HCT116 (cell line): ENCODE results near the gene RNF180. TPM values are rescaled to one million over a fixed set of nuclear protein-coding genes. Genes with fewer than 3 reads are reported as not detected.

Source experiments
- ATAC-seq: fragments of 200-7000 bp; cut with Tn5 transposase; 2 replicates; pipeline ENCODE4 v1.9.1; 2020; ENCODE audit warnings: mild to moderate bottlenecking, moderate library complexity
- BruUV-seq: library from RNA; stranded (reverse); fragments of 400-500 nt; replicated peaks from 2 replicates; lab custom pipeline; 2021; lab: Mats Ljungman, UMichigan
- CTCF ChIA-PET: fragments of 300-600 bp; sonication (Branson Sonifier 250); formaldehyde crosslinking; loops from one replicate; lab custom pipeline; 2021; ENCODE audit warnings: antibody characterized with exemption; lab: Charles Lee
- POLR2A ChIA-PET: fragments of 300-600, 350-600 bp; sonication (Branson Sonifier 250); formaldehyde crosslinking; loops from one replicate; lab custom pipeline; 2021; ENCODE audit warnings: antibody characterized with exemption; lab: Charles Lee
- RAD21 ChIA-PET, 2 experiments: fragments of 300-600 bp; sonication (Branson Sonifier 250); formaldehyde crosslinking; loops; one replicate each; lab custom pipeline; 2023; ENCODE audit warnings: low total read pairs in 2 of 2; ENCODE audit not compliant: uncharacterized antibody in 2 of 2, unreplicated experiment in 2 of 2, low non-redundant PET in 1 of 2; lab: Charles Lee
- DNase-seq: peaks from one replicate; pipeline ENCODE4 v3.0.0-alpha.2; 2010; ENCODE audit warnings: low read depth, low spot score
- H2AFZ ChIP-seq: fragments of 200-600 bp; shearing (Covaris generic), sonication (generic); 2 replicates; pipeline ENCODE4 v1.6.1; 2017; ENCODE audit warnings: low read depth, mixed run types, mixed read lengths, antibody characterized with exemption, low read length; ENCODE audit not compliant: poor library complexity, severe bottlenecking
- H3K27ac ChIP-seq: 2 replicates; pipeline ENCODE4 v1.5.1; 2012; ENCODE audit warnings: low read depth, low read length
- H3K27me3 ChIP-seq: fragments of 200-600 bp; sonication (generic); 2 replicates; pipeline ENCODE4 v1.6.1; 2016; ENCODE audit warnings: mixed run types, low read length, mixed read lengths; ENCODE audit not compliant: insufficient read depth
- H3K36me3 ChIP-seq, 2 experiments: fragments of 200-500 bp in 1 of 2; fragments of 200-600 bp in 1 of 2; sonication (Bioruptor generic) in 1 of 2; sonication (generic) in 1 of 2; 2 replicates each; pipeline versions ENCODE4 v1.5.1 to v1.6.1; 2014 to 2016; ENCODE audit warnings: low read length in 2 of 2, inconsistent platforms in 1 of 2, mixed read lengths in 1 of 2, mixed run types in 1 of 2; ENCODE audit not compliant: insufficient read depth in 2 of 2, control insufficient read depth in 1 of 2
- H3K4me1 ChIP-seq, 2 experiments: fragments of 200-600 bp in 1 of 2; sonication (generic) in 1 of 2; 2 replicates each; pipeline versions ENCODE4 v1.5.1 to v1.6.1; 2012 to 2017; ENCODE audit warnings: low read length in 2 of 2, inconsistent platforms in 1 of 2, mild to moderate bottlenecking in 1 of 2, mixed read lengths in 1 of 2, mixed run types in 1 of 2, moderate library complexity in 1 of 2; ENCODE audit not compliant: insufficient read depth in 2 of 2, control insufficient read depth in 1 of 2
- H3K4me2 ChIP-seq: fragments of 200-600 bp; sonication (generic); 2 replicates; pipeline ENCODE4 v1.6.1; 2017; ENCODE audit warnings: mixed run types, low read length, mixed read lengths
- H3K4me3 ChIP-seq, 2 experiments: fragments of 200-600 bp in 1 of 2; sonication (generic) in 1 of 2; replicated peaks in 1 of 2; 2 replicates each; pipeline ENCODE4 v1.5.1; 2011 to 2016; ENCODE audit warnings: low read length in 2 of 2, control low read depth in 1 of 2, low read depth in 1 of 2, mild to moderate bottlenecking in 1 of 2, mixed read lengths in 1 of 2, mixed run types in 1 of 2
- H3K79me2 ChIP-seq: fragments of 200-600 bp; sonication (generic); 2 replicates; pipeline ENCODE4 v1.6.1; 2017; ENCODE audit warnings: mild to moderate bottlenecking, mixed run types, low read length, moderate library complexity, mixed read lengths; ENCODE audit not compliant: insufficient read depth
- H3K9ac ChIP-seq: fragments of 200-600 bp; sonication (generic); 2 replicates; pipeline ENCODE4 v1.6.1; 2016; ENCODE audit warnings: low read length, mixed read lengths
- H3K9me2 ChIP-seq: fragments of 200-600 bp; sonication (generic), shearing (Covaris generic); 2 replicates; pipeline ENCODE4 v1.6.1; 2017; ENCODE audit warnings: mixed run types, mild to moderate bottlenecking, moderate library complexity; ENCODE audit not compliant: insufficient read depth
- H3K9me3 ChIP-seq, 2 experiments: fragments of 200-500 bp in 1 of 2; fragments of 200-600 bp in 1 of 2; sonication (Bioruptor generic) in 1 of 2; sonication (generic) in 1 of 2; 2 replicates each; pipeline ENCODE4 v1.6.1; 2014 to 2017; ENCODE audit warnings: low read length in 2 of 2, mixed read lengths in 2 of 2, inconsistent platforms in 1 of 2, low read depth in 1 of 2, mild to moderate bottlenecking in 1 of 2, mixed run types in 1 of 2, moderate library complexity in 1 of 2; ENCODE audit not compliant: control insufficient read depth in 1 of 2, insufficient read depth in 1 of 2
- H4K20me1 ChIP-seq: fragments of 200-600 bp; sonication (generic), shearing (Covaris generic); 2 replicates; pipeline ENCODE4 v1.6.1; 2017; ENCODE audit warnings: mixed run types, mild to moderate bottlenecking, moderate library complexity; ENCODE audit not compliant: insufficient read depth
- CBX3 ChIP-seq: IDR thresholded peaks from 2 replicates; pipeline ENCODE4 v1.6.1; 2012; ENCODE audit warnings: low read depth
- CEBPB ChIP-seq: IDR thresholded peaks from 2 replicates; pipeline ENCODE4 v1.6.1; 2012; ENCODE audit warnings: low read depth
- EGR1 ChIP-seq: IDR thresholded peaks from 2 replicates; pipeline ENCODE4 v1.6.1; 2012; ENCODE audit warnings: low read depth
- ELF1 ChIP-seq: IDR thresholded peaks from 2 replicates; pipeline ENCODE4 v1.6.1; 2012; ENCODE audit warnings: low read depth, borderline replicate concordance
- EZH2 ChIP-seq: fragments of 200-600 bp; sonication (generic); IDR thresholded peaks from 2 replicates; pipeline ENCODE4 v1.6.1; 2017; ENCODE audit warnings: antibody characterized with exemption, mixed run types
- FOSL1 ChIP-seq: IDR thresholded peaks from 2 replicates; pipeline ENCODE4 v1.6.1; 2012; ENCODE audit warnings: low read depth
- JUND ChIP-seq: IDR thresholded peaks from 2 replicates; pipeline ENCODE4 v1.6.1; 2012
- POLR2A ChIP-seq: IDR thresholded peaks from 2 replicates; pipeline ENCODE4 v1.7.0; 2011; ENCODE audit warnings: borderline replicate concordance; ENCODE audit not compliant: insufficient read depth, insufficient read length; ENCODE audit errors: extremely low read depth
- POLR2AphosphoS5 ChIP-seq: IDR thresholded peaks from 2 replicates; pipeline ENCODE4 v1.6.1; 2011; ENCODE audit warnings: mild to moderate bottlenecking, low read depth, low read length, moderate library complexity
- RAD21 ChIP-seq: IDR thresholded peaks from 2 replicates; pipeline ENCODE4 v1.6.1; 2012; ENCODE audit warnings: low read depth, mild to moderate bottlenecking
- SIN3A ChIP-seq: IDR thresholded peaks from 2 replicates; pipeline ENCODE4 v1.6.1; 2012; ENCODE audit warnings: low read depth
- SP1 ChIP-seq: IDR thresholded peaks from 2 replicates; pipeline ENCODE4 v1.6.1; 2012; ENCODE audit warnings: low read depth
- SRF ChIP-seq: IDR thresholded peaks from 2 replicates; pipeline ENCODE4 v1.6.1; 2012; ENCODE audit warnings: low read depth
- TCF7L2 ChIP-seq: IDR thresholded peaks from 2 replicates; pipeline ENCODE4 v1.7.0; 2011; ENCODE audit warnings: borderline replicate concordance, inconsistent platforms; ENCODE audit not compliant: insufficient read depth, insufficient read length; ENCODE audit errors: extremely low read depth
- ZNF274 ChIP-seq: fragments of 200-500 bp; sonication (Bioruptor generic); IDR thresholded peaks from 2 replicates; pipeline ENCODE4 v1.6.1; 2014; ENCODE audit warnings: mild to moderate bottlenecking, low read depth, low read length, inconsistent platforms
- intact Hi-C: fragments of 100-400 bp; cut with micrococcal nuclease; formaldehyde crosslinking; loops from 2 replicates; pipeline ENCODE4 v1.10.0; 2022
- total RNA-seq: library from RNA; stranded (reverse); gene quantifications from one replicate; pipeline ENCODE4 v1.2.1, GENCODE V29; 2021; ENCODE audit not compliant: unreplicated experiment
- TF ChIP-seq, protein P1 (sequence below): IDR thresholded peaks from 2 replicates; pipeline ENCODE4 v1.6.1; 2012; ENCODE audit warnings: low read depth
- TF ChIP-seq, protein P2 (sequence below): IDR thresholded peaks from 2 replicates; pipeline ENCODE4 v1.6.1; 2012
- TF ChIP-seq, protein P3 (sequence below): IDR thresholded peaks from 2 replicates; pipeline ENCODE4 v1.6.1; 2011; ENCODE audit warnings: mild to moderate bottlenecking, low read length, moderate library complexity; ENCODE audit not compliant: insufficient replicate concordance; ENCODE audit errors: extremely low read depth
- TF ChIP-seq, protein P4 (sequence below): IDR thresholded peaks from 2 replicates; pipeline ENCODE4 v1.6.1; 2012
- TF ChIP-seq, protein P5 (sequence below), 3 experiments: fragments of 200-600 bp in 1 of 3; sonication (generic) in 1 of 3; IDR thresholded peaks in 2 of 3; conservative IDR thresholded peaks in 1 of 3; 2 replicates each; pipeline ENCODE4 v1.5.1; 2012 to 2017; ENCODE audit warnings: low read depth in 2 of 3, low read length in 2 of 3, antibody characterized with exemption in 1 of 3, borderline replicate concordance in 1 of 3, control low read depth in 1 of 3, mild to moderate bottlenecking in 1 of 3, mixed read lengths in 1 of 3, mixed run types in 1 of 3, moderate library complexity in 1 of 3; ENCODE audit not compliant: insufficient read depth in 1 of 3

RNF180 gene
- total RNA-seq, 1 experiment from 2014 or later, result not detected

DNA sequence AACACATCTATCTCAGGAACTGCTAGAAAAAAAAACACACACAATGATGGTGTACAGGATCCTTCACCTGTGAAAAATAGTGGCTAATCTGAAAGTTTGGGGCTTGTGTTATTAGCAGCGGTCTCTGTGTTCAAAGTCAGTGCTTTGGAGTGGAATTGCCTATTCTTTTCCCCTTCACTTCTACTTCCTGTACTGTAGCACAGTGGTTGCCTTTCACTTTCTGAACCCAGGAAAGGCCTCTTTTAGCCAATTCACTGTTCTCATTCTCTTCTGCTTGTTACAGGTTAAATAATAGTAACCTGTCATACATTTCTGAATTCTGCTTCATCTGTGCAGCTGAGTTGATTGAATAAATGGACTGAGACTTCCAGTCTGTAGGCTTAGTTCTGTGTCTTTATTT is 178.9 kb downstream of the RNF180 start:
- no peak overlapping the region for H3K4me3 ChIP-seq
- no peaks in the 10 kb centered on the region for H3K4me1 ChIP-seq
- no peaks in the 10 kb centered on the region for H3K9me3 ChIP-seq
- CTCF ChIA-PET, result no interaction called here
- no peaks in the 10 kb centered on the region for H3K27me3 ChIP-seq
- no peaks in the 10 kb centered on the region for H3K36me3 ChIP-seq
- H2AFZ ChIP-seq, result no peak overlapping the region
- ATAC-seq (no peak), DNase-seq (no peak)
- BruUV-seq, result no TSS peak
- H3K9me2 ChIP-seq, result no peaks in the 10 kb centered on the region
- H3K79me2 ChIP-seq, result no peaks in the 10 kb centered on the region
- no peak overlapping the region for H3K9ac ChIP-seq
- no peak overlapping the region for H3K27ac ChIP-seq
- H4K20me1 ChIP-seq, result no peaks in the 10 kb centered on the region
- POLR2A ChIA-PET, result no interaction called here
- no peak overlapping the region for H3K4me2 ChIP-seq
- RAD21 ChIA-PET, result no interaction called here
- intact Hi-C loops, result no loop called here
- TF ChIP-seq SP1, result no peak
- no peak for TF ChIP-seq POLR2A
- no peak for TF ChIP-seq SRF
- no peak for TF ChIP-seq SIN3A
- TF ChIP-seq JUND, result no peak
- no peak for TF ChIP-seq ZNF274
- TF ChIP-seq, protein P1, sequence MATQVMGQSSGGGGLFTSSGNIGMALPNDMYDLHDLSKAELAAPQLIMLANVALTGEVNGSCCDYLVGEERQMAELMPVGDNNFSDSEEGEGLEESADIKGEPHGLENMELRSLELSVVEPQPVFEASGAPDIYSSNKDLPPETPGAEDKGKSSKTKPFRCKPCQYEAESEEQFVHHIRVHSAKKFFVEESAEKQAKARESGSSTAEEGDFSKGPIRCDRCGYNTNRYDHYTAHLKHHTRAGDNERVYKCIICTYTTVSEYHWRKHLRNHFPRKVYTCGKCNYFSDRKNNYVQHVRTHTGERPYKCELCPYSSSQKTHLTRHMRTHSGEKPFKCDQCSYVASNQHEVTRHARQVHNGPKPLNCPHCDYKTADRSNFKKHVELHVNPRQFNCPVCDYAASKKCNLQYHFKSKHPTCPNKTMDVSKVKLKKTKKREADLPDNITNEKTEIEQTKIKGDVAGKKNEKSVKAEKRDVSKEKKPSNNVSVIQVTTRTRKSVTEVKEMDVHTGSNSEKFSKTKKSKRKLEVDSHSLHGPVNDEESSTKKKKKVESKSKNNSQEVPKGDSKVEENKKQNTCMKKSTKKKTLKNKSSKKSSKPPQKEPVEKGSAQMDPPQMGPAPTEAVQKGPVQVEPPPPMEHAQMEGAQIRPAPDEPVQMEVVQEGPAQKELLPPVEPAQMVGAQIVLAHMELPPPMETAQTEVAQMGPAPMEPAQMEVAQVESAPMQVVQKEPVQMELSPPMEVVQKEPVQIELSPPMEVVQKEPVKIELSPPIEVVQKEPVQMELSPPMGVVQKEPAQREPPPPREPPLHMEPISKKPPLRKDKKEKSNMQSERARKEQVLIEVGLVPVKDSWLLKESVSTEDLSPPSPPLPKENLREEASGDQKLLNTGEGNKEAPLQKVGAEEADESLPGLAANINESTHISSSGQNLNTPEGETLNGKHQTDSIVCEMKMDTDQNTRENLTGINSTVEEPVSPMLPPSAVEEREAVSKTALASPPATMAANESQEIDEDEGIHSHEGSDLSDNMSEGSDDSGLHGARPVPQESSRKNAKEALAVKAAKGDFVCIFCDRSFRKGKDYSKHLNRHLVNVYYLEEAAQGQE, result no peak
- no peak for TF ChIP-seq CBX3
- no peak for TF ChIP-seq RAD21
- TF ChIP-seq TCF7L2, result no peak
- no peak for TF ChIP-seq FOSL1
- no peak for TF ChIP-seq ELF1
- no peak for TF ChIP-seq POLR2AphosphoS5
- TF ChIP-seq EZH2, result no peak
- TF ChIP-seq, protein P2, sequence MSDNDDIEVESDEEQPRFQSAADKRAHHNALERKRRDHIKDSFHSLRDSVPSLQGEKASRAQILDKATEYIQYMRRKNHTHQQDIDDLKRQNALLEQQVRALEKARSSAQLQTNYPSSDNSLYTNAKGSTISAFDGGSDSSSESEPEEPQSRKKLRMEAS, result no peak
- TF ChIP-seq, protein P3, sequence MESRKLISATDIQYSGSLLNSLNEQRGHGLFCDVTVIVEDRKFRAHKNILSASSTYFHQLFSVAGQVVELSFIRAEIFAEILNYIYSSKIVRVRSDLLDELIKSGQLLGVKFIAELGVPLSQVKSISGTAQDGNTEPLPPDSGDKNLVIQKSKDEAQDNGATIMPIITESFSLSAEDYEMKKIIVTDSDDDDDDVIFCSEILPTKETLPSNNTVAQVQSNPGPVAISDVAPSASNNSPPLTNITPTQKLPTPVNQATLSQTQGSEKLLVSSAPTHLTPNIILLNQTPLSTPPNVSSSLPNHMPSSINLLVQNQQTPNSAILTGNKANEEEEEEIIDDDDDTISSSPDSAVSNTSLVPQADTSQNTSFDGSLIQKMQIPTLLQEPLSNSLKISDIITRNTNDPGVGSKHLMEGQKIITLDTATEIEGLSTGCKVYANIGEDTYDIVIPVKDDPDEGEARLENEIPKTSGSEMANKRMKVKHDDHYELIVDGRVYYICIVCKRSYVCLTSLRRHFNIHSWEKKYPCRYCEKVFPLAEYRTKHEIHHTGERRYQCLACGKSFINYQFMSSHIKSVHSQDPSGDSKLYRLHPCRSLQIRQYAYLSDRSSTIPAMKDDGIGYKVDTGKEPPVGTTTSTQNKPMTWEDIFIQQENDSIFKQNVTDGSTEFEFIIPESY, result no peak
- TF ChIP-seq, protein P4, sequence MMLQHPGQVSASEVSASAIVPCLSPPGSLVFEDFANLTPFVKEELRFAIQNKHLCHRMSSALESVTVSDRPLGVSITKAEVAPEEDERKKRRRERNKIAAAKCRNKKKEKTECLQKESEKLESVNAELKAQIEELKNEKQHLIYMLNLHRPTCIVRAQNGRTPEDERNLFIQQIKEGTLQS, result no peak
- no peak for TF ChIP-seq CEBPB
- TF ChIP-seq EGR1, result no peak
- TF ChIP-seq, protein P5, sequence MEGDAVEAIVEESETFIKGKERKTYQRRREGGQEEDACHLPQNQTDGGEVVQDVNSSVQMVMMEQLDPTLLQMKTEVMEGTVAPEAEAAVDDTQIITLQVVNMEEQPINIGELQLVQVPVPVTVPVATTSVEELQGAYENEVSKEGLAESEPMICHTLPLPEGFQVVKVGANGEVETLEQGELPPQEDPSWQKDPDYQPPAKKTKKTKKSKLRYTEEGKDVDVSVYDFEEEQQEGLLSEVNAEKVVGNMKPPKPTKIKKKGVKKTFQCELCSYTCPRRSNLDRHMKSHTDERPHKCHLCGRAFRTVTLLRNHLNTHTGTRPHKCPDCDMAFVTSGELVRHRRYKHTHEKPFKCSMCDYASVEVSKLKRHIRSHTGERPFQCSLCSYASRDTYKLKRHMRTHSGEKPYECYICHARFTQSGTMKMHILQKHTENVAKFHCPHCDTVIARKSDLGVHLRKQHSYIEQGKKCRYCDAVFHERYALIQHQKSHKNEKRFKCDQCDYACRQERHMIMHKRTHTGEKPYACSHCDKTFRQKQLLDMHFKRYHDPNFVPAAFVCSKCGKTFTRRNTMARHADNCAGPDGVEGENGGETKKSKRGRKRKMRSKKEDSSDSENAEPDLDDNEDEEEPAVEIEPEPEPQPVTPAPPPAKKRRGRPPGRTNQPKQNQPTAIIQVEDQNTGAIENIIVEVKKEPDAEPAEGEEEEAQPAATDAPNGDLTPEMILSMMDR (IDR thresholded peaks at IDR 0.05 in 2 of 3, conservative IDR thresholded peaks at IDR 0.05 in 1 of 3; ENCODE audit: borderline replicate concordance in 1 of 3, insufficient read depth in 1 of 3, low read depth in 2 of 3, low read length in 2 of 3), result no peak
